GM18498 (cell line): ENCODE measurements around the gene COL19A1.
A peak's percentile ranks its signal among the peaks of the same experiment; 100 is the strongest.
"Not testable (repeated sequence)": the region's sequence is repeated elsewhere in the genome, so short reads cannot be mapped to it uniquely, and the experiment has no call there.

Experiments
- ATAC-seq: cut with Tn5 transposase; IDR thresholded peaks from one replicate; pipeline ENCODE4 v1.9.1; 2021; ENCODE audit warnings: mild to moderate bottlenecking, moderate library complexity; ENCODE audit not compliant: unreplicated experiment

Gene COL19A1

GRCh38 chr6:69895396-69895795 is 29.0 kb downstream of the COL19A1 start:
- peak; percentile 24 for ATAC-seq

DNA sequence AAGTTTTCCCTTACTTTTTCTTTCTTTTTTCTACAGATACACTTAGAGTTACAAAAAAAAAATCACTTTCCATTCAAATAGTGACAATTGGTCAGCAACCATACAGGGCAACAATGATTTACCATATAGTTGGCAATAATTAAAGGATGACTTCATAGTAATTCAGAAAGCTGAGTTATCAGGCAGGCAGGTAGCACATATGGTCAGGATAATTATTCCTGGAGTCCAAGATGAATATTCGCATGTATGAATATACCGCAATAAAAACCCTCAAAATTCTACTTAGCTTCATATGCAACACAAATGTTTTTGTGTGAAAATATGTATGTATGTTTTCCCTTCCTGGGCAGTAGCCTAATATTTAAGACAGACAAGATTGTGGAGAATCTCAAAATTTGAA is 34.5 kb downstream of the COL19A1 start:
- no peak for ATAC-seq

DNA sequence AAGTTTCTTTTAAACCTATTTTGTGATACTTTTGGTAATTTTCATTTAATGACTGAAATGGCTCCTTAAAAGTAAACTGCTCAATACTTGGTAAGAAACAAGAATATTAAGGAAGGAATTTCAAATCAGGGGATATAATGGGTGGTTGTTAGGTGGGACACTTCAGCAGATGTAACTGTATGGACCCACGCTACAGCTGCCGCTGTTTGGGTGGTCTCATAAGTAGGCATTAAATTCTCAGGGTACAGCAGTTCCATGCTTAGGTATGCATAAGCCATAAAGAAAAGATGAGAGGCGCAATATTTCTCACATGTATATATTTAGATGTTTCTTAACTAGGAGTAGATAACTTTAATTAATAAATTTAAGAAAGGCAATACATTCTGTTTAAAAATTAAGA is 35.0 kb downstream of the COL19A1 start:
- ATAC-seq, result no peak

DNA sequence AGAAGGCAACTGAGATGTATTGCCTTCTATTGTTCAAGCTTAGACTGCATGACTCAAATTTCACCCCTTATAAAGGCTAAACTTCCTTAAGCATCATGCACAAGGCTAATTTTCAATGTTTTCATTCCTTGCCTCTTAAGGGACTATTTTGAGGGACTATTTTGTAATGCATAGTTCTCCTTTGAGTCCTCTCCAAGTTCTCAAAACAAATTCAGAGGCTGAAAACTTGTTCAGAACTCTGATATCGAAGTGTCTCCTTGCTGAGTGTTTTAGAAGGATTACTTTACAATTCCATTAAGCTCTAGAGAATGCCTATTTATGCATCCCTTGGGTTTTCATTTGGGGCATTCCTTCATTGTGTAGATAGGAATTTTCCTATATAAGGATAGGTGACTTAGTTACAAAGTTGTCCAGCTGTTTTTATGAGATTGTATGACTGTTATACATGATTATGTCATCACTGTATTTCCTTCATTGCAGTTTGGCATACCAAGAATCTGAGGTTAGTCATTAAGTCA is 41.7 kb downstream of the COL19A1 start:
- no peak for ATAC-seq

DNA sequence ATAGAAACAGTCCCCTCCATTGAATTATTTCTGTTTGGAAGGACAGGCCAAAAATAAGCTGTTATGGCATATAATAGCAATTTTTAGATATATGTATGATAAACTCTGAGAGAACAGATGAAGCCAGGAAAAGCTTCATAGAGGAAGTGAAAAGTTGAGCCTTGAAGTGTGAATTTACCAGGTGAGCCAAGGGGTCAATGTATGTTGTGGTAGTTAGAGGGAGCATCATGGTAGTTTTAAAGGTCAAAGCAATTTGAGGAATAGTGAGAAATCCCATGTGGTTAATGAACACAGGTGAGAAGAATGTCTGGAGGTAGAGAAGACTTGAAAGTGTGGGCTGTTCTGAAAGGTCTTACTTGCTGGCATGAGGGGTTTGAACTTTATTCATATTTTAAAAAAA is 47.0 kb downstream of the COL19A1 start:
- ATAC-seq, result no peak

DNA sequence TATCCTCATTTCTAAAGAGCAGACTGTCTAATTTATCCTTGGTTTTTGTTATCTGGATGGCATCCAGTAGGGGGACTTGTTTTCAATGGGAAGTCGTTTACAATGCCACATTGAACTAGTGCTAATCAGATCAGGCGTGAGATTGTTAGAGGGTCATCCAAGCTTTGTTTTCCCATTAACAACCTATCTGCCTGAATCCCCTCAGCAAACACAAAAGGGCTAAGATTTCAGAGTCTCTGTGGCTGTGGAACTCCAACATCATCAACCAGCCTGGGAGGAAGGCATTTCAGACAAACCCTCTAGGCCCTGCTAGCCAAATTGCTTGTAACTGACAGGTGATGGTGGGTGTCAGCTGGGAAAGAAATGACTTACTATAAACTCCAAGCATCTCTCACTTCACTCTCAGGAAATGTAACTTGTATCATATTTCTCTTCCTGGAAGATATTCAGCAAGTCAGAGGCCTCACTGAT is 47.7 kb downstream of the COL19A1 start:
- ATAC-seq, result no peak

DNA sequence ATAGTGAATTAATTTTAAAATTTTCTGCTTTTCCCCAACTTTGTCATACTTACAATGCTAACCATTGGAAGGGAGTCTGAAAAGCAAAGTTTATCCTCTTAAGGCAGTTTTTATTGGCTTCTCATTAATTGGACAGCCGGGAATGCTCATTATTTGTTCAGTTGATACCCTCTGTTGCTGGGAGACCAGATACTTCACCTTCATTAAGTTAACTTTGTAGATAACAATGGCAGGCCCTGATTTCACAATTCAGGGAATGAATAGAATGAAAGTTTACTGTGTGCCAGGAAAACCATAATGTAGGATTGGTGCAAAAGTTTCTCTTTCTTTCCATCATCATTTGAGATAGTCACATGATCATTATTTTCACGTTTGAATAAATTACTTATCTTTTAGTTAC is 49.0 kb downstream of the COL19A1 start:
- ATAC-seq, result no peak

- no peak for ATAC-seq
Observed at GRCh38 chr6:69917834-69918233, 51.5 kb downstream of the COL19A1 start.

- no peak for ATAC-seq
Observed at GRCh38 chr6:69918813-69919475, 52.6 kb downstream of the COL19A1 start.

GRCh38 chr6:69921066-69921465 is 54.7 kb downstream of the COL19A1 start:
- ATAC-seq, result not testable (repeated sequence)

- not testable (repeated sequence) for ATAC-seq
Observed at GRCh38 chr6:69921611-69922010, 55.3 kb downstream of the COL19A1 start.

DNA sequence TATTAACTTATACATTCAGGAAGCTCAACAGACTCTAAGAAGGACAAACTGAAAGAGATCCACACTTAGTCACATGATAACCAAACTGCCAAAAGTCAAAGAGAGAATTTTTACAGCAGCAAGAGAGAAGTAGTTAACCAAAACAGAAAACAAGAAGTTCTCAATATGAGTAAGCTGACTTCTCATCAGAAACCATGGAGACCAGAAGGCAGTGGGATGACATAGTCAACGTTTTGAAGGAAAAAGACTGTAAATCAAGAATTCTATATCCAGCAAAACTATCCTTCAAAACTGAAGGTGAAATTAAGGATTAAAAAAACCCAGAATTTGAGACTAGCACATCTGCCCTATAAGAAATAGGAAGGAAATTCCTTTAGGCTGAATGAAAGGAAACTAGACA is 60.4 kb downstream of the COL19A1 start:
- ATAC-seq, result no peak

DNA sequence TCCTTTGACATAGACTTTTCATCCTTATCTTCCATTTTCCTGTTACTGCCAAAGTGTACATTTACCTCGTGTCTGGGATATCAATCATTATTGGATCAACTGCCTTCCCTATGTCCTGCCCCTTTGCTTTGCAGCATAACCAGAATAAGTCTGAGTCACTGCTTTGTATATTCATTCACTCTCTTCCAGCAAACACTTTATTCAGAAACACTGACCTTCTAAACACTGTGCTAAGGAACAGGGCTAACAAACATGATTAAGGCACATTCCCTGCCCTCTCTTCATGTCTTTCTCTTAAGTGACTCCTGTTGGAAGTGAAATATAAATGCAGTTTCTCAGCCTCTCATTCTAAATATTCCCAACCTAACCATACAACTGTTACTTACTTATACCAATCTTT is 66.9 kb downstream of the COL19A1 start:
- ATAC-seq, result no peak

- ATAC-seq, result no peak
Observed at GRCh38 chr6:69935079-69935478, 68.7 kb downstream of the COL19A1 start.

- ATAC-seq, result no peak
Observed at GRCh38 chr6:69936674-69937363, 70.5 kb downstream of the COL19A1 start.

DNA sequence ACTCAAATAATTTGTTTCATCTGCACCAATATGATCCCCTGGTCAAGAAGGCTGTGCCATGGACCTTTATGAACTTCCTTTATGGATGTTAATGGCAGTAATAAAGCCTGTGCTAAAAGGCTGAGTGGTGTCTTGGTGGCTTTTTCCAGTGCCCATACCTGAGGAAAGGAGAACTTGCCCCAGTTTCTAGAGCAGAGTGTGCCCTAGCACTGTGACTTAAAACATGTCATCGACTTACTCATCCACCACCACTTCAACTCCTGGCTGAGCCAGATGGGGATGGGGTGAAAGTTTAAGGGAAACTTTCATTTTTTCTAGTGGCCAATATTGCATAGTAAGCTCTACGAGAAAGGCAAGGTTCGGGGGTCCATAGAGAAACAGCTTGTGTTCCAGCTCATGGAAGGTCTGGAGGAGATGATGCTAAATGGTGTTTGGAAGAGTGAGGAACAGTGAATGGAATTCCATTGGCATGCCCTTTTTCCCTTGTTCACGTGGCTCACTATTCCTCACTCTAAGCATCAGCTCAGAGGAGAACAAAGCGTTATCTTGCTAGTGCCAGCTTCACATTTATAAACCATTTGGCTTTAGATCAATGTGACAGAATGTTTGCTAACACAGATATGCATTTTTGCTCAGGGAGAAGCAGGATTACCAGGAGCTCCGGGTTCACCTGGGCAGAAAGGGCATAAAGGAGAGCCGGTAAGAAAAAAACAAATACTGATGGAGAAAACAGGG is 71.2 kb downstream of the COL19A1 start:
- ATAC-seq, result no peak

DNA sequence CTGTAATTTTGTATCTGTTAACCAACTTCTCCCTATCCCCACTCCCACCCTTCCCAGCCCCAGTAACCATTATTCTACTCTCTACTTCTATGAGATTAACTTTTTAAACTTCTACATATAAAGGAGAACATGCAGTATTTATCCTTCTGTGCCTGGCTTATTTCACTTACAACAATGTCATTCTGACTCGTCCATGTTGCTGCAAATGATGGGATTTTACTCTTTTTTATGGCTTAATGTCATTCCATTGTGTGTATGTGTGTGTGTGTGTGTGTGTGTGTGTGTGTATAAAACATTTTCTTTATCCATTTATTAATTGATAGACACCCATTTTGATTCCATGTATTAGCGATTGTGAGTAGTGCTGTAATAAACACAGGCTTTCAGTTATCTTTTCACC is 76.1 kb downstream of the COL19A1 start:
- no peak for ATAC-seq

DNA sequence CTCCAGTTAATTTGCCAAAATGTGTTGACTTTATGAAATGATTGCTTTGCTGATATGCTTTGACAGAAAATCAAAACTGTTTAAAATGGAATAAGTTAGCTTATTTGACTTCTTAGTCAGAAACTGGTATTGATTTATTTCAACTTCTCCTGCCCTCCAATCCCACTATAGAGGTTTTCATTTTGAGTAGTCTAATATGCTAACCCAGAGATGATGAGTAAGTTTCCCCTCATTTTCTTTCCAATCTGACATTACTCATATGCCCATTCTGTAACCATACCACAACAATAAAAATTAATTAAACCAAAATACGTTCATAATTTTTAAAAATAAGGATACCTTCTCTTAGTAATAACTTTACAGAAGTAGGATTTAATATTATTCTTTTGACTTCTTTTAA is 78.8 kb downstream of the COL19A1 start:
- no peak for ATAC-seq

GRCh38 chr6:69948479-69949114 is 82.2 kb downstream of the COL19A1 start:
- ATAC-seq, result no peak

DNA sequence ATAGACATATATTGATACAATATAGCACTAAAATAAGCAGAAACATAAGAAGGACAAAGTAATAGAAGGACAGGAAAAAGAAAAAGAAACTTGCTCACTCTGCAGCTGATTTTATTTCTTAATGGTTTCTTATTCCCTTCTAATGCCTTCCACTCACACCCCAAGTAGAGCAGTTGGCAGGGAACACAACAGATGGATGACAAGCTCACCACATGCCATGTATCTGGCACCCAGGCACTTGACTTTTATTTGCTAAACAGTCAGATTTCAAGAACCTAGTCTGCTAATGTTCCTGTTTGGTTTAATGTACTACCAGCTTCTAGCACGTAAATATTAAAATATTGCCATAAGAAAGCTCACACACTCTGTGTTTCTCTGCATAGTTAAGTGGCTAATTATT is 87.1 kb downstream of the COL19A1 start:
- no peak for ATAC-seq

- ATAC-seq, result no peak
Observed at GRCh38 chr6:69954733-69955132, 88.4 kb downstream of the COL19A1 start.
